Kidney epithelial cell (primary cell): ENCODE data around the gene MKNK2. TPM values are rescaled to one million over a fixed set of nuclear protein-coding genes. Genes with fewer than 3 reads are reported as not detected.

ENCODE experiments used
- DNase-seq: peaks from one replicate; pipeline ENCODE4 v3.0.0-alpha.2; 2010; ENCODE audit warnings: low read depth
- H3K27me3 ChIP-seq: 2 replicates; pipeline ENCODE4 v1.6.0; 2011; ENCODE audit warnings: low read length; ENCODE audit not compliant: control insufficient read depth, insufficient read depth
- H3K36me3 ChIP-seq: 2 replicates; pipeline ENCODE4 v1.5.1; 2011; ENCODE audit warnings: low read length; ENCODE audit not compliant: control insufficient read depth, insufficient read depth
- H3K4me3 ChIP-seq: 2 replicates; pipeline ENCODE4 v1.5.1; 2011; ENCODE audit warnings: low read depth, mild to moderate bottlenecking, control low read depth, low read length
- total RNA-seq: library from RNA; depleted of rRNA; stranded (reverse); fragments of >200 nt; gene quantifications from 2 replicates; pipeline ENCODE4 v1.2.3, GENCODE V29; 2015
- TF ChIP-seq, protein P1 (sequence below): IDR thresholded peaks from 2 replicates; pipeline ENCODE4 v1.5.1; 2011; ENCODE audit warnings: mild to moderate bottlenecking, moderate library complexity, low read length, control low read depth, inconsistent platforms; ENCODE audit not compliant: insufficient read depth, poor library complexity, severe bottlenecking

MKNK2 gene
- total RNA-seq, 1 donor from 2014 or later: 253 TPM

DNA sequence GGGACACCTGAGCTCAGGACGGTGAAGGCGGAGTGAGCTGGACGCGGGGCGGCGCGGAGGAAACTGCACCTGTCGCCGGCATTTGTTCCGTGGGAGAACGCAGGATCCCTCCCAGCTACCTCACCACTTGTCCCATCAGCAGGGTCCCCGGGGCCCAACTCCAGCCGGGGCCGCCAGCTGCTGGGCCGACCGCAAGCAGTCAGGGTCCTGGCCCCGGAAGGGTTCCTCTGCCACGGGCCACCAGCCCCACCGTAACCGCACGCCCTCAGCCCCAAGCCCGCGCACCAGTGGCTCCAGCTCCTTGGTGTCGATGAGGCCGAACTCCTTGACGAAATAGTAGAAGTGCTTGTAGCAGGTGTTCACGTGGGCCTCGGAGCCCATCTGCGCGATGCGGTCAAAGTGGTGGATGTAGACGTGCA is 25.5 kb upstream of the MKNK2 start:
- H3K36me3 ChIP-seq: peaks cover 2% of the 10 kb centered on the region
- DNase-seq: no peak
- no peak overlapping the region for H3K4me3 ChIP-seq
- TF ChIP-seq, protein P1, sequence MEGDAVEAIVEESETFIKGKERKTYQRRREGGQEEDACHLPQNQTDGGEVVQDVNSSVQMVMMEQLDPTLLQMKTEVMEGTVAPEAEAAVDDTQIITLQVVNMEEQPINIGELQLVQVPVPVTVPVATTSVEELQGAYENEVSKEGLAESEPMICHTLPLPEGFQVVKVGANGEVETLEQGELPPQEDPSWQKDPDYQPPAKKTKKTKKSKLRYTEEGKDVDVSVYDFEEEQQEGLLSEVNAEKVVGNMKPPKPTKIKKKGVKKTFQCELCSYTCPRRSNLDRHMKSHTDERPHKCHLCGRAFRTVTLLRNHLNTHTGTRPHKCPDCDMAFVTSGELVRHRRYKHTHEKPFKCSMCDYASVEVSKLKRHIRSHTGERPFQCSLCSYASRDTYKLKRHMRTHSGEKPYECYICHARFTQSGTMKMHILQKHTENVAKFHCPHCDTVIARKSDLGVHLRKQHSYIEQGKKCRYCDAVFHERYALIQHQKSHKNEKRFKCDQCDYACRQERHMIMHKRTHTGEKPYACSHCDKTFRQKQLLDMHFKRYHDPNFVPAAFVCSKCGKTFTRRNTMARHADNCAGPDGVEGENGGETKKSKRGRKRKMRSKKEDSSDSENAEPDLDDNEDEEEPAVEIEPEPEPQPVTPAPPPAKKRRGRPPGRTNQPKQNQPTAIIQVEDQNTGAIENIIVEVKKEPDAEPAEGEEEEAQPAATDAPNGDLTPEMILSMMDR: no peak
- H3K27me3 ChIP-seq: no peaks in the 10 kb centered on the region

DNA sequence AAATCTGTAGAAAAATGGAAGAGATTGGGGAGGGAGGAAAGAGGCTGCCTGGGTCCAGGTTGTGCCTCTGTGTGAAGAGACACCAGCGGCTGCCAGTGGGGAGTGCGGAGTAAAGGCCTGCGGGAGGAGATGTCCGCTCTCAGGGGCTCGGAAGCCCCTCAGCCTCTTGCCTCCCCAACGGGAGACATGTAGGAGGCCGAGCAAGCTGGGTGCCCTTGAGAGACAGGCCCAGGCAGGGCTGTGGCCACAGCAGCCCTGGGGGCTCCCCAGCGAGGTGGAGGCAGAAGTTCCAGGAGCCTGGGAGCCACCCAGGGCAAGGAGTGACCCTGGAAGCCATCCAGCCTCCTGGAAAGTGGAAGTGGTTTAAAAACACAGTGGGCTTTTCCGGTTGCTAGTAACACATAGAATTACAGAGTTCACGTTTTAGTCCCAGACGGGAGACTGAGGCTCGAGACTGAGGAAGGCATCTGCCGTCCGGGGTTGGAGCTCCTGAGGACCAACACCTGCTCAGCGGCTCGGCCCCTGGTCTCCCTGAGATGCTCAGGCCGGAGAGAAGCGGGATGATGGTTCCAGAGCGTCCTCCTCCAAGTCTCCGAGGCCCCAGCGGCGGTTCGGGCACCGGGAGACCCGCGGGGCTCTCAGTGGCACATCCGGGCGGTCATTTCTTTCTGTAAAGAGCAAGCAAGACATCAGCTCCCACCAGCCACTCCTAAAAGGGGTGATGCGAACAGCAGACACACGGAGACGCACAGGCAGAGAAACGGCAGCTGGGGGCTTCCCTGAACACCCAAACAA is 21.9 kb upstream of the MKNK2 start:
- no peak overlapping the region for H3K4me3 ChIP-seq
- DNase-seq: no peak
- no peaks in the 10 kb centered on the region for H3K36me3 ChIP-seq
- TF ChIP-seq, protein P1: no peak
- no peaks in the 10 kb centered on the region for H3K27me3 ChIP-seq

DNA sequence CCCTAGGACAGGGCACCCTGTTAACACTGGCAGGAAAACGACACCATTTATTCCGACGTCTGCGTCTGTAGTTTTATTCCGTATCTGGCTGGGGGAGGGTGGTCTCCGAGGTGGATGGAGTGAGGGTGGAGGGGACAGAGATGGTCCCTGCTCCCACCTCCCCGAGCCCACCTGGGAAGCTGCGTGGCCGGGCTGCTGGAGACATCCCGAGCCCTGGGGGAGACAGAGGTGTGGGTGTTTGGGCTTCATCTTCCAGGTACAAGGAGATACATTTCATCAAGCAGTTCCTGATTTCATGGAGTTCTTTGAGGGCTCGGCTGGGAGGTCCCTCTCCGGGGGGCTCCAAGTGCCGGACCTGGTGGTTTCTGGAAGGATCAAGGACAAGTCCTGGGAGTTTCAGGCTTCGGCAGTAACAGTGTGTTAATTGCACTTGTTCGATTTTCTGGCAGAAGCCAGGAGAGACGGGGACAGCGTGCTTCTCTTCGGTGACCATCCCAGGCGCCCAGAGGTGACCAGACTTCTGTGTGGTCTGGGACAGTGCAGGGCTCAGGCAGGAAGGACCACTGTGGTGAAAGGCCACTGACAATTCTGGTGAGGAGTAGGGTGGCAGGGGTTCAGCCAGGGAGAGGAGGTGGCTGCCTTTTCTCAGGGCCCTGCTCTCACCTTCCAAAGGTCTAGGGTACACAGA is 20.1 kb upstream of the MKNK2 start:
- TF ChIP-seq, protein P1: no peak
- no peak for DNase-seq
- H3K36me3 ChIP-seq: no peaks in the 10 kb centered on the region
- H3K27me3 ChIP-seq: no peaks in the 10 kb centered on the region
- H3K4me3 ChIP-seq: no peak overlapping the region

DNA sequence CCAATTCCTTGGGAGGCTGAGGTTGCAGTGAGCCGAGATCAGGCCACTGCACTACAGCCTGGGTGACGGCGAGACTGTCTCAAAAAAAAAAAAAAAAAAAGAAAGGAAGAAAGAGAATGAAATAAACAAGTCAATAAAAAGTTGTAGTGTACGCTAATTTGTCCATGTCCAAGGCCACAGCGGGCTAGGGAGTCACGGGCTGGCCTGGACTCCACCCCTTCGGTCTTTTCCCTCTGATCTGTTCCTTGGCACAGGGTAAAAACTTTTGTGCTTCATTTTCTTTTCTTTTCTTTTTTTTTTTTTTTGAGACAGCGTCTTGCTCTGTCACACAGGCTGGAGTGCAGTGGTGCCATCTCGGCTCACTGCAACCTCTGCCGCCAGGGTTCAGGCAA is 19.4 kb upstream of the MKNK2 start:
- H3K27me3 ChIP-seq: no peaks in the 10 kb centered on the region
- DNase-seq: no peak
- TF ChIP-seq, protein P1: no peak
- no peaks in the 10 kb centered on the region for H3K36me3 ChIP-seq
- no peak overlapping the region for H3K4me3 ChIP-seq

DNA sequence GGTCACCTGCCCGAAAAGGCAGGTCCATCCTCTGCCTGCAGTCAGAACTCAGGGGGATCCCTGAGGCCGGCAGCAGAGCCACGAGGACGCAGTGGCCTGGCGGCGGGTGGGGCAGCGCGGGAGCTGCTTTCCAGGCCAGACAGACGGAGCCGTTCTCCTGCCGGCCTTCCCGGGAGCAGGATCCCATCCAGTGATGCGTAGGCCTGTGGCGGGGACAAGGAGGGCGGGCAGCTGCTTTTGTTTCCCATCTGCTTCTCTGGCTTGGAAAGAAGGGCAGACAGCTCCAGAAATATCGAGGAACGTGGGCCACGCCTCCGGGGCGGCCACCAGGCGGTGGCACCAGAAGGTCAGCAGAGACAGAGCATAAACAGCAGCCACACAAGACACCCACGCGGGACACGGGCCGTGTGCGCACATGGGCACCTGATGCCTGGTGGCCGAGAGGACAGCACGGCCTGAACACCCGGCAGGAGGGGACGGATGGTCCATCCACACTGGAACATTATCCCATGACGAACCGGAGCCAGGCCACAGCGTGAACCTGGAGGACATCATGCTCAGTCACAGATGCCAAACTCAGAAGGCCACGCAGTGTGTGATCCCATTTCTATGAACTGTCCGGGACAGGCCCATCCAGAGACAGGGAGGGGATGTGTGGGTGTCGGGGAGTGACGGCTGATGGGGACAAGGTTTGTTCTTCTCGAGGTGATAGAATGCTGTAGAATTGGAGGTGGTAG is 13.9 kb upstream of the MKNK2 start:
- H3K4me3 ChIP-seq: no peak overlapping the region
- TF ChIP-seq, protein P1: no peak
- no peaks in the 10 kb centered on the region for H3K36me3 ChIP-seq
- no peaks in the 10 kb centered on the region for H3K27me3 ChIP-seq
- DNase-seq: no peak
